HepG2 (cell line): ENCODE results near the gene FAM193A. TPM values are rescaled to one million over a fixed set of nuclear protein-coding genes. Genes with fewer than 3 reads are reported as not detected.

ENCODE experiments used
- AGO2 ChIP-seq: fragments of 200-400 bp; formaldehyde crosslinking; optimal IDR thresholded peaks from 2 replicates; pipeline ENCODE3; 2017; ENCODE audit warnings: mild to moderate bottlenecking, low read depth, low read length, moderate library complexity
- ARNT2 ChIP-seq: sonication (generic); formaldehyde crosslinking; IDR thresholded peaks from 2 replicates; pipeline ENCODE4 v1.8.0; 2022; ENCODE audit warnings: mild to moderate bottlenecking, low read depth, missing genetic modification reagents, moderate library complexity
- CSRNP2 ChIP-seq: sonication (generic); formaldehyde crosslinking; conservative IDR thresholded peaks from 2 replicates; pipeline ENCODE4 v1.8.0; 2022; ENCODE audit warnings: low read depth, missing genetic modification reagents
- ELF4 ChIP-seq: sonication (generic); formaldehyde crosslinking; IDR thresholded peaks from 2 replicates; pipeline ENCODE4 v1.5.0; 2020; ENCODE audit warnings: missing genetic modification reagents, mild to moderate bottlenecking, moderate library complexity, borderline replicate concordance
- KDM2A ChIP-seq: sonication (generic); formaldehyde crosslinking; IDR thresholded peaks from 2 replicates; pipeline ENCODE4 v1.4.0; 2020; ENCODE audit warnings: low read depth, missing genetic modification reagents, borderline replicate concordance
- KLF16 ChIP-seq, 2 experiments: sonication (generic) in 1 of 2; formaldehyde crosslinking in 1 of 2; IDR thresholded peaks; 2 replicates each; pipeline versions ENCODE4 v1.6.1 to v1.8.0; 2016 to 2023; ENCODE audit warnings: missing genetic modification reagents in 2 of 2, missing compliant biosample characterization in 1 of 2
- MED1 ChIP-seq: sonication (generic); formaldehyde crosslinking; IDR thresholded peaks from 2 replicates; pipeline ENCODE4 v1.4.0; 2020; ENCODE audit warnings: missing genetic modification reagents
- SALL2 ChIP-seq: sonication (generic); formaldehyde crosslinking; IDR thresholded peaks from 2 replicates; pipeline ENCODE4 v1.8.1; 2023; ENCODE audit warnings: mild to moderate bottlenecking, missing genetic modification reagents, inconsistent platforms
- SP4 ChIP-seq: sonication (generic); formaldehyde crosslinking; IDR thresholded peaks from 2 replicates; pipeline ENCODE4 v1.8.1; 2023; ENCODE audit warnings: mild to moderate bottlenecking, missing genetic modification reagents
- SPEN ChIP-seq: sonication (generic); formaldehyde crosslinking; IDR thresholded peaks from 2 replicates; pipeline ENCODE4 v1.5.1; 2020; ENCODE audit warnings: low read depth, mild to moderate bottlenecking, missing genetic modification reagents
- ZBTB2 ChIP-seq: sonication (generic); formaldehyde crosslinking; IDR thresholded peaks from 2 replicates; pipeline ENCODE4 v1.8.0; 2022; ENCODE audit warnings: low read depth, missing genetic modification reagents
- ZBTB33 ChIP-seq: sonication (generic); formaldehyde crosslinking; IDR thresholded peaks from 2 replicates; pipeline ENCODE4 v1.4.0; 2020; ENCODE audit warnings: missing genetic modification reagents
- ZNF24 ChIP-seq: fragments of 450-650 bp; IDR thresholded peaks from 2 replicates; pipeline ENCODE4 v1.6.1; 2017; ENCODE audit warnings: antibody characterized with exemption, mild to moderate bottlenecking
- ZNF720 ChIP-seq: sonication (generic); formaldehyde crosslinking; IDR thresholded peaks from 2 replicates; pipeline ENCODE4 v1.4.0; 2020; ENCODE audit warnings: missing genetic modification reagents
- polyA plus RNA-seq, 8 experiments: library from polyadenylated mRNA; depleted of rRNA in 3 of 8; stranded (reverse) in 7 of 8; unstranded in 1 of 8; fragments of >200 nt; fragmentation: Illumina TruSeq in 4 of 8; extraction: Trizol in 4 of 8; gene quantifications; 2 replicates each; pipeline versions ENCODE4 v1.2.1 to v1.2.3, GENCODE V29; 2011 to 2016; ENCODE audit warnings: low read depth in 4 of 8, missing spikeins in 1 of 8, mixed read lengths in 1 of 8; ENCODE audit not compliant: insufficient read depth in 1 of 8
- total RNA-seq, 5 experiments: library from RNA; depleted of rRNA; stranded (reverse); fragments of >200 nt; fragmentation: Illumina TruSeq; extraction: Trizol; gene quantifications; 2 replicates each; pipeline ENCODE4 v1.2.3, GENCODE V29; 2016; ENCODE audit warnings: low read depth in 1 of 5
- TF ChIP-seq, protein P1 (sequence below): sonication (generic); formaldehyde crosslinking; IDR thresholded peaks from 2 replicates; pipeline ENCODE4 v1.4.0; 2020; ENCODE audit warnings: missing genetic modification reagents
- TF ChIP-seq, protein P2 (sequence below): sonication (generic); formaldehyde crosslinking; IDR thresholded peaks from 2 replicates; pipeline ENCODE4 v1.4.0; 2020; ENCODE audit warnings: mild to moderate bottlenecking, missing genetic modification reagents

FAM193A gene
- total and polyA plus RNA-seq, 2 of the 13 experiments (the other 11 are each of a cell fraction or from before 2014, with no cell fraction given): 5.7 to 8.7 TPM

DNA sequence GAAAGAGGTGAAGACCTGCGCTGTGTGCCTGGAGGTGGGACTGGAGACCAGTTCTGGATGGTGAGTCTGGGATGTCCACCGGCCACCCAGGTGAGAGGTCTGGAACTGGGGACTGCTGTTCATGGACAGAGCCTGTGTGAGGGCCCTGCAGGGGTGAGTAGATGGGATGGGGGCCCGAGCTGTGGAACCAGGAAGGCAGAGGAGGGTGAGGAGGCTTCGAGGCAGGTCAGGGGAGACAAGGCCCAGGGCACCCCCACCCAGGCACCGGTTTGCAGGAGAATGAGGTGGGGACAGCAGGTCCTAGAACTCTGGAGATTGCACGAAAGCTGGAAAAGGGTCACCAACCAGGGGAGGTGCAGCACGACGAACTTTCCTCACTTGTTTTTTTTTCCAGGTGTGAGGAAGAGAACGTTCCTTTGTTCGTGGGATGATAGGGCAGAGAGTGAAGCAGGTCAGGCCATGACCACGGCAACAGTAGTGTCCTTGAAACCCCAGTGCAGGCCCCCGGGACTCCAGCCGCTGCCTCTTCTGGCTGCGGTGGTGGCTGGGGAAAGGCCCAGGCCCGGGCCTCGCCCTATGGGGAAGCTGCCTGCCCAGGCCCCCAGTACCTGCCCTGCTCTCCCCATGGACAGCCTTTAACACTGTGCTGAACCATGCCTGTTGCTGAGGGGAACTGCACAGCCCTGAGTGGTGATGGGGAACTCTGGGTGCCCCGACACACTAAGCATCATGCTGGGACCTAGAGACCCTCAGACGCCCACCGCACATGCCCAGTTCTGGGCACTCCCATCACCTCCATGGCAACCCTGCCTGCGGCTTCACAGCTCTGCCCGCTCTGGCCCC is 196.8 kb downstream of the FAM193A start (continued):
- TF ChIP-seq SP4 (CRISPR knock-in tag) (peak; percentile 64; the same call in 1 of the 2 replicates), ZBTB2 (CRISPR knock-in tag) (no peak), SPEN (CRISPR knock-in tag) (peak; percentile 49), ZNF720 (CRISPR knock-in tag) (no peak), ZBTB33 (peak; percentile 95), CSRNP2 (CRISPR knock-in tag) (no peak), KDM2A (CRISPR knock-in tag) (0 out of 2 replicates have a peak, but pooled peaks have one; percentile 55), ARNT2 (CRISPR knock-in tag) (no peak), SALL2 (no peak), KLF16 (CRISPR knock-in tag; IDR thresholded peaks at IDR 0.05) (0 out of 4 replicates have a peak, but pooled peaks of 1 of the 2 experiments have one; percentile 39), MED1 (CRISPR knock-in tag) (0 out of 2 replicates have a peak, but pooled peaks have one; percentile 13), ZNF24 (no peak), AGO2 (peak; percentile 88), ELF4 (no peak)
- TF ChIP-seq, protein P1, sequence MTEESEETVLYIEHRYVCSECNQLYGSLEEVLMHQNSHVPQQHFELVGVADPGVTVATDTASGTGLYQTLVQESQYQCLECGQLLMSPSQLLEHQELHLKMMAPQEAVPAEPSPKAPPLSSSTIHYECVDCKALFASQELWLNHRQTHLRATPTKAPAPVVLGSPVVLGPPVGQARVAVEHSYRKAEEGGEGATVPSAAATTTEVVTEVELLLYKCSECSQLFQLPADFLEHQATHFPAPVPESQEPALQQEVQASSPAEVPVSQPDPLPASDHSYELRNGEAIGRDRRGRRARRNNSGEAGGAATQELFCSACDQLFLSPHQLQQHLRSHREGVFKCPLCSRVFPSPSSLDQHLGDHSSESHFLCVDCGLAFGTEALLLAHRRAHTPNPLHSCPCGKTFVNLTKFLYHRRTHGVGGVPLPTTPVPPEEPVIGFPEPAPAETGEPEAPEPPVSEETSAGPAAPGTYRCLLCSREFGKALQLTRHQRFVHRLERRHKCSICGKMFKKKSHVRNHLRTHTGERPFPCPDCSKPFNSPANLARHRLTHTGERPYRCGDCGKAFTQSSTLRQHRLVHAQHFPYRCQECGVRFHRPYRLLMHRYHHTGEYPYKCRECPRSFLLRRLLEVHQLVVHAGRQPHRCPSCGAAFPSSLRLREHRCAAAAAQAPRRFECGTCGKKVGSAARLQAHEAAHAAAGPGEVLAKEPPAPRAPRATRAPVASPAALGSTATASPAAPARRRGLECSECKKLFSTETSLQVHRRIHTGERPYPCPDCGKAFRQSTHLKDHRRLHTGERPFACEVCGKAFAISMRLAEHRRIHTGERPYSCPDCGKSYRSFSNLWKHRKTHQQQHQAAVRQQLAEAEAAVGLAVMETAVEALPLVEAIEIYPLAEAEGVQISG (CRISPR knock-in tag): 0 out of 2 replicates have a peak, but pooled peaks have one; percentile 34
- TF ChIP-seq, protein P2, sequence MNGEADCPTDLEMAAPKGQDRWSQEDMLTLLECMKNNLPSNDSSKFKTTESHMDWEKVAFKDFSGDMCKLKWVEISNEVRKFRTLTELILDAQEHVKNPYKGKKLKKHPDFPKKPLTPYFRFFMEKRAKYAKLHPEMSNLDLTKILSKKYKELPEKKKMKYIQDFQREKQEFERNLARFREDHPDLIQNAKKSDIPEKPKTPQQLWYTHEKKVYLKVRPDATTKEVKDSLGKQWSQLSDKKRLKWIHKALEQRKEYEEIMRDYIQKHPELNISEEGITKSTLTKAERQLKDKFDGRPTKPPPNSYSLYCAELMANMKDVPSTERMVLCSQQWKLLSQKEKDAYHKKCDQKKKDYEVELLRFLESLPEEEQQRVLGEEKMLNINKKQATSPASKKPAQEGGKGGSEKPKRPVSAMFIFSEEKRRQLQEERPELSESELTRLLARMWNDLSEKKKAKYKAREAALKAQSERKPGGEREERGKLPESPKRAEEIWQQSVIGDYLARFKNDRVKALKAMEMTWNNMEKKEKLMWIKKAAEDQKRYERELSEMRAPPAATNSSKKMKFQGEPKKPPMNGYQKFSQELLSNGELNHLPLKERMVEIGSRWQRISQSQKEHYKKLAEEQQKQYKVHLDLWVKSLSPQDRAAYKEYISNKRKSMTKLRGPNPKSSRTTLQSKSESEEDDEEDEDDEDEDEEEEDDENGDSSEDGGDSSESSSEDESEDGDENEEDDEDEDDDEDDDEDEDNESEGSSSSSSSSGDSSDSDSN (CRISPR knock-in tag): peak; percentile 60
